ENCODE data around the gene PLA2G3.
"Not testable (repeated sequence)": the region's sequence is repeated elsewhere in the genome, so short reads cannot be mapped to it uniquely, and the experiment has no call there.

The PLA2G3 gene

DNA sequence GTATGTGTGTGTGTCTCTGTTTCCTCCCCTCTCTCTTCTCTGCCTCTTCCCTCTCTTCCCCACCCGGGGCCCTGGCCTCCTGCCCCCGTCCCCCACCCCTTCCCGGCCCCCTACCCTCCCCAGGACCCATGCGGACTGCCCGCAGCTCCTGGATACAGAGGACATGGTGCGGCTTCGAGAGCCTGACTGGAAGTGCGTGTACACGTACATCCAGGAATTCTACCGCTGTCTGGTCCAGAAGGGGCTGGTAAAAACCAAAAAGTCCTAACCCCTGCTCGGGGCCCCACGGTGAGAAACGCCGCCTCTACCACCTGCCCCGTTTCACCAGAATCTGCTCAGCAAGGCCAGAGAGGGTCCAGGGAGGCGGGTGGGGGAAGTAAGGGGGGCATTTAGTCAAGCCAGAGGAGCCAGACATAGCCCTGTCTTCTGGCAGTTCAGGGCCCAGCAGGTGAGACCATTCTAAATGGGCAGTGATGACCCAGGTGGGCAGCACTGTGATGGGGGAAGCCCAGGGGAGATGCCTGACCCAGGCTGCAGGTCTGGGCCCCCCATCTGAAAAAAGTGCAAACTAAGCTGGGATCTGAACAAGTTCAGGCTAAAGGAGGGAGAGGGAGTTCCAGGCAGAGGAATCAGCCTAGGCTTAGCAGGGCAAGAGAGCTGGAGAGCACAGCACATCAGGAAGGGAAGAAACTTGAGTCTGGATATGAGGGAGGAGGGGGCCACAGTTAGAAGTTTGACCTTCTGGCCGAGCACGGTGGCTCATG lies 39.4 kb downstream of the PLA2G3 start:
- TF ChIP-seq, protein P1, sequence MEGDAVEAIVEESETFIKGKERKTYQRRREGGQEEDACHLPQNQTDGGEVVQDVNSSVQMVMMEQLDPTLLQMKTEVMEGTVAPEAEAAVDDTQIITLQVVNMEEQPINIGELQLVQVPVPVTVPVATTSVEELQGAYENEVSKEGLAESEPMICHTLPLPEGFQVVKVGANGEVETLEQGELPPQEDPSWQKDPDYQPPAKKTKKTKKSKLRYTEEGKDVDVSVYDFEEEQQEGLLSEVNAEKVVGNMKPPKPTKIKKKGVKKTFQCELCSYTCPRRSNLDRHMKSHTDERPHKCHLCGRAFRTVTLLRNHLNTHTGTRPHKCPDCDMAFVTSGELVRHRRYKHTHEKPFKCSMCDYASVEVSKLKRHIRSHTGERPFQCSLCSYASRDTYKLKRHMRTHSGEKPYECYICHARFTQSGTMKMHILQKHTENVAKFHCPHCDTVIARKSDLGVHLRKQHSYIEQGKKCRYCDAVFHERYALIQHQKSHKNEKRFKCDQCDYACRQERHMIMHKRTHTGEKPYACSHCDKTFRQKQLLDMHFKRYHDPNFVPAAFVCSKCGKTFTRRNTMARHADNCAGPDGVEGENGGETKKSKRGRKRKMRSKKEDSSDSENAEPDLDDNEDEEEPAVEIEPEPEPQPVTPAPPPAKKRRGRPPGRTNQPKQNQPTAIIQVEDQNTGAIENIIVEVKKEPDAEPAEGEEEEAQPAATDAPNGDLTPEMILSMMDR (IDR thresholded peaks at IDR 0.05; ENCODE audit: low read depth, low read length, missing control alignments): no peak
- in situ Hi-C loops (cut with HindIII; ENCODE audit: low sequenced_read_pairs): no loop called here
- H3K4me3 ChIP-seq (ENCODE audit: low read depth, low read length): no peak overlapping the region
- no peak for DNase-seq (ENCODE audit: low read depth)

DNA sequence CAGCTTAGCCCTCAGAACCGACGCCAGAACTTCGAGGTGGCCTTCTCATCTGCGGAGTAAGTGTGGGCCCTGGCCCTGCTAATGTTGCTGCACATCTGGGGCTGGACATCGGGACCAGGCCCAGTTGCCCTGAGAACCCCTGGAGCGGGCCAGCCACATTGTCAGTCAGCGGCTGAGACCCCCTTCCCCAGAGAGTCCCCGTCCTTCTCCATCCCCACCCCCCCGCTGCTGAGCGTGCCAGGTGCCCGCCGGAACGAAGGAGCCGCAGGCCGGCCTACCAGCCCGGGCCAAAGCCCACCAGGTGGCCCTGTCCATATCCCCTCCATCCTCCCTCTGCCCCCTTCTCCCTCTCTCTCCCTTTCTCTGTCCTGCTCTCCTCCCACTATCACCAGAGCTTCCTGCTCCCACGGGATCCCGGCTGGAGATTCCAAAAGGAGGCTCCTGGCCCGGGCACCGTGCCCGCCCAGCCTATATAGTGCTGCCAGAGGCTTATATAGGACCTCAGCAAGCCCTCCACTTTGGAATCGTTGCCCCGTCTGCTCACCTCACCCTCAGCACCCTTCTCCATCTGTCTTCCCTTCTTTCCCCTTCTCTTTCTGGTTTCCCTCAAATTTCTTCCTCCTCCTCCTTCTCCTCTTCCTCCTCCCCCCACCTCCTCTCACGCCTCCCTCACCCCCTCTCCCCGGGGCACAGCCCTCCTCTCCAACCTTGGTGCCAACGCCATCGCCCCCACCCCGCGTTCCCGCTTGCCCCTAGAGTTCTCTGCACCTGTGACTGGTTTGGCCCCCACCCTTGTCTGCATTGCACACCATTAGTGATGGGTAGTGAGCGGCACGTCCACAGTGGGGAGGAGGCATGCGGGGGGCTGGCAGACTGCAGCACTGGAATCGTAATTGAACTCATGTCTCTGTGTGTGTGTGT lies 40.2 kb downstream of the PLA2G3 start:
- TF ChIP-seq, protein P1 (IDR thresholded peaks at IDR 0.05; ENCODE audit: low read depth, low read length, missing control alignments): no peak
- in situ Hi-C loops (cut with HindIII; ENCODE audit: low sequenced_read_pairs): no loop called here

DNA sequence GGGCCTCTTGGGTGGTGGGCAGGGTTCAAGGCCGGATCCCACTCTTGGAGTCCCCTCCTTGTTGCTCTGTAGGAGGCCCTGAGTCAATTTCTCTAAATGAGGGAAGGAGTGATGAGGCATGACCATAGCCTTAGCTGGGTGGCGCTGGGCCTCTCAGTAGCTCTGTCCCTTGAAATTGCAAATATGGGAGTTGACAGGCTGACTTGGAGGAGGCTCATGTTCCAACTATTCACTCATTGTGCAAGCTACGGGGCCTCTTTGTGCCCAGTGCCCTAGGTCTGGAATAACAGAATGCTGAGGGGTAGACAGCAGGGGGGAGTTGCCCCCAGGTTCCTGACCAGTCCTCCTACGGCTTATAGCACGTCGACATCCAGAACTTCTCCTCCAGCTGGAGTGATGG lies 40.9 kb downstream of the PLA2G3 start:
- no peak for DNase-seq (ENCODE audit: low read depth)
- TF ChIP-seq, protein P1 (IDR thresholded peaks at IDR 0.05; ENCODE audit: low read depth, low read length, missing control alignments): no peak
- in situ Hi-C loops (cut with HindIII; ENCODE audit: low sequenced_read_pairs): no loop called here
- no peak overlapping the region for H3K4me3 ChIP-seq (ENCODE audit: low read depth, low read length)

More for the DNA sequence above, 40.2 kb downstream of the PLA2G3 start:
- H3K4me3 ChIP-seq (ENCODE audit: low read depth, low read length): no peak overlapping the region
- no peak for DNase-seq (ENCODE audit: low read depth)

DNA sequence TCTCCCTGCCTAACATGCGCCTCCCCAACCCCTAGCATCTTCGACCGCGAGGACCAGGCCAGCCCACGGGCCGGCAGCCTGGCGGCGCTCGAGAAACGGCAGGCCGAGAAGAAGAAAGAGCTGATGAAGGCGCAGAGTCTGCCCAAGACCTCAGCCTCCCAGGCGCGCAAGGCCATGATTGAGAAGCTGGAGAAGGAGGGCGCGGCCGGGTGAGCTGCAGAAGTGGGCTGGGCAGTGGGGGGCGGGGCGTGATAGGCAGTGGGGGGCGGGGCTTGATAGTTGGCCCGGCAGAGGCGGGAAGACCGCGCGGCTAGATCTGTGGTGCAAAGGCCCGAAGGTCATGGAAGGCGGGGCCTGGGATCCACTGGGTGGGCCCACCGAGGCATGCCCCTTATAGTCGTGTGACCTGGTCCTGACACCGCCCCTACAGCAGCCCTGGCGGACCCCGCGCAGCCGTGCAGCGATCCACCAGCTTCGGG lies 41.6 kb downstream of the PLA2G3 start:
- in situ Hi-C loops (cut with HindIII; ENCODE audit: low sequenced_read_pairs): no loop called here
- no peak for DNase-seq (ENCODE audit: low read depth)
- TF ChIP-seq, protein P1 (IDR thresholded peaks at IDR 0.05; ENCODE audit: low read depth, low read length, missing control alignments): no peak
- no peak overlapping the region for H3K4me3 ChIP-seq (ENCODE audit: low read depth, low read length)

DNA sequence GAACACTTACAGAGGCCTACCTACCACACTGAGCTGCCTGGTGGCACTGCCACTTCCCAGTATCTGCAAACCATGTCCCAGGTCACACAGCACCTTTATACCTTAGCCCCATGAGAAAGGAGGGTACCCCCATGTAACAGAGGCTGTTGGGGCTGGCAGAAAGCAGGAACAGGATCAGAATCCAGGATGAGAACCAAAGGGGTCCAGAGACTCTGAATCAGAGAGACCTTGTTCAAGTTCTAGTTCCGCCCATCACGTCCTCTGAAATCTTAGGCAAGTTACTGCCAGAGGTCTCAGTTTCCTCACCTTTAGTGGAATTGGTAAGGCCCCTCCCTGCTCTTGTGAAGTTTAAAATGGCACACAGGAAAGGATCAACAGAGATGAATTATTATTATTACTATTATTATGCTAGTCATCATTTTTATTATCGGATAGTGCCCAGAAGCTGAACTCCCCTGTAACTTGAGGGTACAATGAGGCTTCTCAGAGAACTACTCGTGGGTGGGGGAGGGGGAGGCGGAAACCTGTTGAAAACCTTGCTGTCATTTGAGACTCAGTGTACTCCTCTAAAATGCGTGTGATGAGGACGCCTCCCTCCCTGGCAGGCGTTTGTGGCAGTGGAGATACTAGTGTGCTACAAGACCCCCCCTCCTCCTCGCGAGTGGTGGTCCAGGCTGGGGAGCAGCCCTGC lies 42.2 kb downstream of the PLA2G3 start:
- in situ Hi-C loops (cut with HindIII; ENCODE audit: low sequenced_read_pairs): no loop called here
- H3K4me3 ChIP-seq (ENCODE audit: low read depth, low read length): no peak overlapping the region
- TF ChIP-seq, protein P1 (IDR thresholded peaks at IDR 0.05; ENCODE audit: low read depth, low read length, missing control alignments): no peak
- no peak for DNase-seq (ENCODE audit: low read depth)

DNA sequence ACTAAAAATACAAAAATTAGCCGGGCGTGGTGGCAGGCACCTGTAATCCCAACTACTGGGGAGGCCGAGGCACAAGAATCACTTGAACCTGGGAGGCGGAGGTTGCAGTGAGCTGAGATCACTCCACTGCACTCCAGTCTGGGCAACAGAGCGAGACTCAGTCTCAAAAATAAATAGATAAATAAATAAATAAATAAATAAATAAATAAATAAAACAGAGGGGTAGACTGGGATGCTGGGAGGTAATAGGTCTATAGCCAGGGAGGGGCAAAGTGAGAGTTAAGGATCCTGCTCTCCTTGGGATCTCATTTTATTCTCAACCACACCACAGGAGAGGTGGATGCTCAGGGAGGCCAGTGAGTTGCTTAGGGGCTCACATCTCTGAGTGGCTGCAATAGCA lies 42.8 kb downstream of the PLA2G3 start:
- in situ Hi-C loops (cut with HindIII; ENCODE audit: low sequenced_read_pairs); H3K4me3 ChIP-seq (ENCODE audit: low read depth, low read length); DNase-seq (ENCODE audit: low read depth): not testable (repeated sequence)
